GM23338 (cell line): ENCODE measurements around the gene DAAM1. TPM values are rescaled to one million over a fixed set of nuclear protein-coding genes. Genes with fewer than 3 reads are reported as not detected.

ENCODE experiments used
- ATAC-seq: fragments of 200-7000 bp; cut with Tn5 transposase; 3 replicates; pipeline ENCODE4 v1.9.1; 2020
- DNase-seq: peaks from one replicate; pipeline ENCODE4 v3.0.0-alpha.2; 2015; ENCODE audit warnings: low spot score
- H2AFZ ChIP-seq: fragments of 200-600 bp; sonication (generic); 2 replicates; pipeline ENCODE4 v1.8.0; 2016; ENCODE audit warnings: antibody characterized with exemption, mild to moderate bottlenecking, moderate library complexity
- H3F3A ChIP-seq: fragments of 200-600 bp; sonication (generic); replicated peaks from 2 replicates; pipeline ENCODE4 v1.8.0; 2017; ENCODE audit warnings: antibody characterized with exemption, mixed run types, low read depth
- H3K27ac ChIP-seq: fragments of 200-600 bp; sonication (generic); 2 replicates; pipeline ENCODE4 v1.6.1; 2016; ENCODE audit warnings: low read depth
- H3K27me3 ChIP-seq: fragments of 200-600 bp; sonication (generic); 2 replicates; pipeline ENCODE4 v1.8.0; 2016; ENCODE audit warnings: mild to moderate bottlenecking, mixed run types, moderate library complexity; ENCODE audit not compliant: insufficient read depth
- H3K36me3 ChIP-seq: fragments of 200-600 bp; sonication (generic); 2 replicates; pipeline ENCODE4 v1.8.0; 2016; ENCODE audit warnings: mild to moderate bottlenecking; ENCODE audit not compliant: insufficient read depth
- H3K4me1 ChIP-seq: fragments of 200-600 bp; sonication (generic); 2 replicates; pipeline ENCODE4 v1.8.0; 2016; ENCODE audit warnings: mild to moderate bottlenecking, moderate library complexity; ENCODE audit not compliant: insufficient read depth
- H3K4me2 ChIP-seq: fragments of 200-600 bp; sonication (generic); 2 replicates; pipeline ENCODE4 v1.7.1; 2017; ENCODE audit warnings: mixed run types
- H3K4me3 ChIP-seq: fragments of 200-600 bp; sonication (generic); 2 replicates; pipeline ENCODE4 v1.6.1; 2016; ENCODE audit warnings: mixed run types
- H3K79me2 ChIP-seq: fragments of 200-600 bp; sonication (generic); replicated peaks from 2 replicates; pipeline ENCODE4 v1.8.0; 2017; ENCODE audit warnings: mild to moderate bottlenecking; ENCODE audit not compliant: insufficient read depth
- H3K9me2 ChIP-seq: fragments of 200-600 bp; sonication (generic); 2 replicates; pipeline ENCODE4 v1.8.0; 2017; ENCODE audit not compliant: insufficient read depth
- H4K20me1 ChIP-seq: fragments of 200-600 bp; sonication (generic); replicated peaks from 2 replicates; pipeline ENCODE4 v1.8.0; 2017; ENCODE audit warnings: mild to moderate bottlenecking; ENCODE audit not compliant: insufficient read depth
- H3K27ac Mint-ChIP-seq: 2 replicates; pipeline ENCODE4 v1.8.0; 2020; ENCODE audit warnings: inconsistent platforms, mild to moderate bottlenecking, moderate library complexity, mixed read lengths
- H3K27me3 Mint-ChIP-seq: 3 replicates; pipeline ENCODE4 v1.8.0; 2022; ENCODE audit warnings: low read depth, mild to moderate bottlenecking, moderate library complexity, mixed read lengths, inconsistent platforms; ENCODE audit not compliant: insufficient read depth, poor library complexity
- H3K36me3 Mint-ChIP-seq: 3 replicates; pipeline ENCODE4 v1.8.0; 2021; ENCODE audit warnings: low read depth, mild to moderate bottlenecking, inconsistent platforms, moderate library complexity, mixed read lengths
- H3K4me1 Mint-ChIP-seq: 3 replicates; pipeline ENCODE4 v1.8.0; 2020; ENCODE audit warnings: mild to moderate bottlenecking, inconsistent platforms, mixed read lengths
- H3K4me3 Mint-ChIP-seq: 3 replicates; pipeline ENCODE4 v1.8.0; 2021; ENCODE audit warnings: moderate library complexity, mild to moderate bottlenecking, inconsistent platforms, mixed read lengths
- H3K9me3 Mint-ChIP-seq: 3 replicates; pipeline ENCODE4 v1.8.0; 2020; ENCODE audit warnings: moderate library complexity, mild to moderate bottlenecking, inconsistent platforms, mixed read lengths
- CREB1 ChIP-seq: fragments of 250-450 bp; sonication (Bioruptor Pico); IDR thresholded peaks from 2 replicates; pipeline ENCODE4 v1.5.0; 2020; ENCODE audit warnings: low read depth, mild to moderate bottlenecking, moderate library complexity
- EZH2 ChIP-seq: fragments of 200-600 bp; sonication (generic); IDR thresholded peaks from one replicate; pipeline ENCODE4 v1.8.0; 2017; ENCODE audit warnings: antibody characterized with exemption, mild to moderate bottlenecking, low read depth; ENCODE audit not compliant: unreplicated experiment
- EZH2phosphoT487 ChIP-seq: fragments of 200-600 bp; sonication (generic); IDR thresholded peaks from one replicate; pipeline ENCODE4 v1.8.1; 2018; ENCODE audit warnings: antibody characterized with exemption; ENCODE audit not compliant: unreplicated experiment
- JUNB ChIP-seq: IDR thresholded peaks from one replicate; pipeline ENCODE4 v1.6.1; 2016; ENCODE audit warnings: antibody characterized with exemption; ENCODE audit not compliant: unreplicated experiment
- NANOG ChIP-seq: IDR thresholded peaks from 2 replicates; pipeline ENCODE4 v1.6.1; 2016; ENCODE audit warnings: antibody characterized with exemption, borderline replicate concordance
- POLR2AphosphoS5 ChIP-seq: IDR thresholded peaks from 2 replicates; pipeline ENCODE4 v1.6.1; 2016; ENCODE audit warnings: antibody characterized with exemption, low read depth
- STAT1 ChIP-seq: IDR thresholded peaks from one replicate; pipeline ENCODE4 v1.6.1; 2016; ENCODE audit warnings: antibody characterized with exemption; ENCODE audit not compliant: unreplicated experiment
- ZNF114 ChIP-seq: fragments of 250-450 bp; sonication (Bioruptor Pico); IDR thresholded peaks from 2 replicates; pipeline ENCODE4 v1.5.0; 2020; ENCODE audit warnings: mild to moderate bottlenecking, moderate library complexity
- ZNF331 ChIP-seq: fragments of 250-450 bp; sonication (Bioruptor Pico); IDR thresholded peaks from 2 replicates; pipeline ENCODE4 v1.5.0; 2020; ENCODE audit warnings: low read depth, mild to moderate bottlenecking, moderate library complexity
- polyA plus RNA-seq: library from polyadenylated mRNA; unstranded; fragments of >200 nt; fragmentation: Nextera tagmentation; extraction: Ambion mirVana; gene quantifications from 2 replicates; pipeline ENCODE4 v1.2.1, GENCODE V29; 2016
- total RNA-seq: library from RNA; depleted of rRNA; stranded (reverse); fragments of >200 nt; shearing (Covaris generic); gene quantifications from 2 replicates; pipeline ENCODE4 v1.2.3, GENCODE V29; 2014
- TF ChIP-seq, protein P1 (sequence below): IDR thresholded peaks from 2 replicates; pipeline ENCODE4 v1.6.1; 2016; ENCODE audit warnings: antibody characterized with exemption
- TF ChIP-seq, protein P2 (sequence below): IDR thresholded peaks from one replicate; pipeline ENCODE4 v1.6.1; 2018; ENCODE audit warnings: antibody characterized with exemption; ENCODE audit not compliant: unreplicated experiment
- TF ChIP-seq, protein P3 (sequence below): fragments of 250-450 bp; sonication (Bioruptor Pico); IDR thresholded peaks from 2 replicates; pipeline ENCODE4 v1.5.0; 2020; ENCODE audit warnings: mild to moderate bottlenecking, moderate library complexity
- TF ChIP-seq, protein P4 (sequence below), 2 experiments: fragments of 200-600 bp in 1 of 2; sonication (generic) in 1 of 2; conservative IDR thresholded peaks; 2 replicates each; pipeline versions ENCODE4 v1.5.1 to v1.6.1; 2016 to 2017; ENCODE audit warnings: antibody characterized with exemption in 2 of 2, low read depth in 2 of 2, mild to moderate bottlenecking in 2 of 2, moderate library complexity in 1 of 2

The DAAM1 gene
- total and polyA plus RNA-seq, 2 experiments from 2014 or later, result 36.3 to 42.1 TPM

- no peaks in the 10 kb centered on the region for H3K9me2 ChIP-seq
- H3K4me2 ChIP-seq, result no peak overlapping the region
- H3K79me2 ChIP-seq, result no peaks in the 10 kb centered on the region
- Mint-ChIP-seq H3K9me3 (peaks cover 2% of the 10 kb centered on the region; the same call in 2 of the 3 replicates), H3K36me3 (peaks cover 3% of the 10 kb centered on the region; the same call in 1 of the 3 replicates), H3K4me1 (peaks cover 13% of the 10 kb centered on the region; the same call in 2 of the 3 replicates), H3K27ac (no peak overlapping the region), H3K27me3 (peaks cover 2% of the 10 kb centered on the region), H3K4me3 (no peak overlapping the region)
- H3K36me3 ChIP-seq, result no peaks in the 10 kb centered on the region
- no peaks in the 10 kb centered on the region for H3F3A ChIP-seq
- H3K4me1 ChIP-seq, result peaks cover 3% of the 10 kb centered on the region; the same call in 1 of the 2 replicates
- TF ChIP-seq ZNF331 (CRISPR knock-in tag) (no peak), CREB1 (no peak), JUNB (no peak), EZH2phosphoT487 (no peak), NANOG (no peak), EZH2 (no peak), STAT1 (no peak), ZNF114 (no peak), POLR2AphosphoS5 (no peak)
- TF ChIP-seq, protein P1, sequence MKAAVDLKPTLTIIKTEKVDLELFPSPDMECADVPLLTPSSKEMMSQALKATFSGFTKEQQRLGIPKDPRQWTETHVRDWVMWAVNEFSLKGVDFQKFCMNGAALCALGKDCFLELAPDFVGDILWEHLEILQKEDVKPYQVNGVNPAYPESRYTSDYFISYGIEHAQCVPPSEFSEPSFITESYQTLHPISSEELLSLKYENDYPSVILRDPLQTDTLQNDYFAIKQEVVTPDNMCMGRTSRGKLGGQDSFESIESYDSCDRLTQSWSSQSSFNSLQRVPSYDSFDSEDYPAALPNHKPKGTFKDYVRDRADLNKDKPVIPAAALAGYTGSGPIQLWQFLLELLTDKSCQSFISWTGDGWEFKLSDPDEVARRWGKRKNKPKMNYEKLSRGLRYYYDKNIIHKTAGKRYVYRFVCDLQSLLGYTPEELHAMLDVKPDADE, result no peak
- TF ChIP-seq, protein P2, sequence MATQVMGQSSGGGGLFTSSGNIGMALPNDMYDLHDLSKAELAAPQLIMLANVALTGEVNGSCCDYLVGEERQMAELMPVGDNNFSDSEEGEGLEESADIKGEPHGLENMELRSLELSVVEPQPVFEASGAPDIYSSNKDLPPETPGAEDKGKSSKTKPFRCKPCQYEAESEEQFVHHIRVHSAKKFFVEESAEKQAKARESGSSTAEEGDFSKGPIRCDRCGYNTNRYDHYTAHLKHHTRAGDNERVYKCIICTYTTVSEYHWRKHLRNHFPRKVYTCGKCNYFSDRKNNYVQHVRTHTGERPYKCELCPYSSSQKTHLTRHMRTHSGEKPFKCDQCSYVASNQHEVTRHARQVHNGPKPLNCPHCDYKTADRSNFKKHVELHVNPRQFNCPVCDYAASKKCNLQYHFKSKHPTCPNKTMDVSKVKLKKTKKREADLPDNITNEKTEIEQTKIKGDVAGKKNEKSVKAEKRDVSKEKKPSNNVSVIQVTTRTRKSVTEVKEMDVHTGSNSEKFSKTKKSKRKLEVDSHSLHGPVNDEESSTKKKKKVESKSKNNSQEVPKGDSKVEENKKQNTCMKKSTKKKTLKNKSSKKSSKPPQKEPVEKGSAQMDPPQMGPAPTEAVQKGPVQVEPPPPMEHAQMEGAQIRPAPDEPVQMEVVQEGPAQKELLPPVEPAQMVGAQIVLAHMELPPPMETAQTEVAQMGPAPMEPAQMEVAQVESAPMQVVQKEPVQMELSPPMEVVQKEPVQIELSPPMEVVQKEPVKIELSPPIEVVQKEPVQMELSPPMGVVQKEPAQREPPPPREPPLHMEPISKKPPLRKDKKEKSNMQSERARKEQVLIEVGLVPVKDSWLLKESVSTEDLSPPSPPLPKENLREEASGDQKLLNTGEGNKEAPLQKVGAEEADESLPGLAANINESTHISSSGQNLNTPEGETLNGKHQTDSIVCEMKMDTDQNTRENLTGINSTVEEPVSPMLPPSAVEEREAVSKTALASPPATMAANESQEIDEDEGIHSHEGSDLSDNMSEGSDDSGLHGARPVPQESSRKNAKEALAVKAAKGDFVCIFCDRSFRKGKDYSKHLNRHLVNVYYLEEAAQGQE, result no peak
- TF ChIP-seq, protein P3, sequence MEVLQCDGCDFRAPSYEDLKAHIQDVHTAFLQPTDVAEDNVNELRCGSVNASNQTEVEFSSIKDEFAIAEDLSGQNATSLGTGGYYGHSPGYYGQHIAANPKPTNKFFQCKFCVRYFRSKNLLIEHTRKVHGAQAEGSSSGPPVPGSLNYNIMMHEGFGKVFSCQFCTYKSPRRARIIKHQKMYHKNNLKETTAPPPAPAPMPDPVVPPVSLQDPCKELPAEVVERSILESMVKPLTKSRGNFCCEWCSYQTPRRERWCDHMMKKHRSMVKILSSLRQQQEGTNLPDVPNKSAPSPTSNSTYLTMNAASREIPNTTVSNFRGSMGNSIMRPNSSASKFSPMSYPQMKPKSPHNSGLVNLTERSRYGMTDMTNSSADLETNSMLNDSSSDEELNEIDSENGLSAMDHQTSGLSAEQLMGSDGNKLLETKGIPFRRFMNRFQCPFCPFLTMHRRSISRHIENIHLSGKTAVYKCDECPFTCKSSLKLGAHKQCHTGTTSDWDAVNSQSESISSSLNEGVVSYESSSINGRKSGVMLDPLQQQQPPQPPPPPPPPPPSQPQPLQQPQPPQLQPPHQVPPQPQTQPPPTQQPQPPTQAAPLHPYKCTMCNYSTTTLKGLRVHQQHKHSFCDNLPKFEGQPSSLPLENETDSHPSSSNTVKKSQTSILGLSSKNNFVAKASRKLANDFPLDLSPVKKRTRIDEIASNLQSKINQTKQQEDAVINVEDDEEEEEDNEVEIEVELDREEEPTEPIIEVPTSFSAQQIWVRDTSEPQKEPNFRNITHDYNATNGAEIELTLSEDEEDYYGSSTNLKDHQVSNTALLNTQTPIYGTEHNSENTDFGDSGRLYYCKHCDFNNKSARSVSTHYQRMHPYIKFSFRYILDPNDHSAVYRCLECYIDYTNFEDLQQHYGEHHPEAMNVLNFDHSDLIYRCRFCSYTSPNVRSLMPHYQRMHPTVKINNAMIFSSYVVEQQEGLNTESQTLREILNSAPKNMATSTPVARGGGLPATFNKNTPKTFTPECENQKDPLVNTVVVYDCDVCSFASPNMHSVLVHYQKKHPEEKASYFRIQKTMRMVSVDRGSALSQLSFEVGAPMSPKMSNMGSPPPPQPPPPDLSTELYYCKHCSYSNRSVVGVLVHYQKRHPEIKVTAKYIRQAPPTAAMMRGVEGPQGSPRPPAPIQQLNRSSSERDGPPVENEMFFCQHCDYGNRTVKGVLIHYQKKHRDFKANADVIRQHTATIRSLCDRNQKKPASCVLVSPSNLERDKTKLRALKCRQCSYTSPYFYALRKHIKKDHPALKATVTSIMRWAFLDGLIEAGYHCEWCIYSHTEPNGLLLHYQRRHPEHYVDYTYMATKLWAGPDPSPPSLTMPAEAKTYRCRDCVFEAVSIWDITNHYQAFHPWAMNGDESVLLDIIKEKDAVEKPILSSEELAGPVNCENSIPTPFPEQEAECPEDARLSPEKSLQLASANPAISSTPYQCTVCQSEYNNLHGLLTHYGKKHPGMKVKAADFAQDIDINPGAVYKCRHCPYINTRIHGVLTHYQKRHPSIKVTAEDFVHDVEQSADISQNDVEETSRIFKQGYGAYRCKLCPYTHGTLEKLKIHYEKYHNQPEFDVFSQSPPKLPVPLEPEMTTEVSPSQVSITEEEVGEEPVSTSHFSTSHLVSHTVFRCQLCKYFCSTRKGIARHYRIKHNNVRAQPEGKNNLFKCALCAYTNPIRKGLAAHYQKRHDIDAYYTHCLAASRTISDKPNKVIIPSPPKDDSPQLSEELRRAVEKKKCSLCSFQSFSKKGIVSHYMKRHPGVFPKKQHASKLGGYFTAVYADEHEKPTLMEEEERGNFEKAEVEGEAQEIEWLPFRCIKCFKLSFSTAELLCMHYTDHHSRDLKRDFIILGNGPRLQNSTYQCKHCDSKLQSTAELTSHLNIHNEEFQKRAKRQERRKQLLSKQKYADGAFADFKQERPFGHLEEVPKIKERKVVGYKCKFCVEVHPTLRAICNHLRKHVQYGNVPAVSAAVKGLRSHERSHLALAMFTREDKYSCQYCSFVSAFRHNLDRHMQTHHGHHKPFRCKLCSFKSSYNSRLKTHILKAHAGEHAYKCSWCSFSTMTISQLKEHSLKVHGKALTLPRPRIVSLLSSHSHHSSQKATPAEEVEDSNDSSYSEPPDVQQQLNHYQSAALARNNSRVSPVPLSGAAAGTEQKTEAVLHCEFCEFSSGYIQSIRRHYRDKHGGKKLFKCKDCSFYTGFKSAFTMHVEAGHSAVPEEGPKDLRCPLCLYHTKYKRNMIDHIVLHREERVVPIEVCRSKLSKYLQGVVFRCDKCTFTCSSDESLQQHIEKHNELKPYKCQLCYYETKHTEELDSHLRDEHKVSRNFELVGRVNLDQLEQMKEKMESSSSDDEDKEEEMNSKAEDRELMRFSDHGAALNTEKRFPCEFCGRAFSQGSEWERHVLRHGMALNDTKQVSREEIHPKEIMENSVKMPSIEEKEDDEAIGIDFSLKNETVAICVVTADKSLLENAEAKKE (CRISPR knock-in tag), result no peak
- TF ChIP-seq, protein P4, sequence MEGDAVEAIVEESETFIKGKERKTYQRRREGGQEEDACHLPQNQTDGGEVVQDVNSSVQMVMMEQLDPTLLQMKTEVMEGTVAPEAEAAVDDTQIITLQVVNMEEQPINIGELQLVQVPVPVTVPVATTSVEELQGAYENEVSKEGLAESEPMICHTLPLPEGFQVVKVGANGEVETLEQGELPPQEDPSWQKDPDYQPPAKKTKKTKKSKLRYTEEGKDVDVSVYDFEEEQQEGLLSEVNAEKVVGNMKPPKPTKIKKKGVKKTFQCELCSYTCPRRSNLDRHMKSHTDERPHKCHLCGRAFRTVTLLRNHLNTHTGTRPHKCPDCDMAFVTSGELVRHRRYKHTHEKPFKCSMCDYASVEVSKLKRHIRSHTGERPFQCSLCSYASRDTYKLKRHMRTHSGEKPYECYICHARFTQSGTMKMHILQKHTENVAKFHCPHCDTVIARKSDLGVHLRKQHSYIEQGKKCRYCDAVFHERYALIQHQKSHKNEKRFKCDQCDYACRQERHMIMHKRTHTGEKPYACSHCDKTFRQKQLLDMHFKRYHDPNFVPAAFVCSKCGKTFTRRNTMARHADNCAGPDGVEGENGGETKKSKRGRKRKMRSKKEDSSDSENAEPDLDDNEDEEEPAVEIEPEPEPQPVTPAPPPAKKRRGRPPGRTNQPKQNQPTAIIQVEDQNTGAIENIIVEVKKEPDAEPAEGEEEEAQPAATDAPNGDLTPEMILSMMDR (conservative IDR thresholded peaks at IDR 0.05; ENCODE audit: low read depth in 2 of 2), result no peak
- DNase-seq, result no peak
- H4K20me1 ChIP-seq, result no peaks in the 10 kb centered on the region
- no peak overlapping the region for H3K27ac ChIP-seq
- ATAC-seq, result peak; percentile 41; the same call in 1 of the 3 replicates
- no peak overlapping the region for H3K4me3 ChIP-seq
- no peaks in the 10 kb centered on the region for H3K27me3 ChIP-seq
- no peak overlapping the region for H2AFZ ChIP-seq
Measured at GRCh38 chr14:59274991-59275391, 86.5 kb downstream of the DAAM1 start.
